HG02852 (cell line): ENCODE measurements around the gene SIPA1.

Source experiments
- ATAC-seq: cut with Tn5 transposase; IDR thresholded peaks from one replicate; pipeline ENCODE4 v1.9.1; 2021; ENCODE audit warnings: mild to moderate bottlenecking, moderate library complexity; ENCODE audit not compliant: unreplicated experiment

The SIPA1 gene

DNA sequence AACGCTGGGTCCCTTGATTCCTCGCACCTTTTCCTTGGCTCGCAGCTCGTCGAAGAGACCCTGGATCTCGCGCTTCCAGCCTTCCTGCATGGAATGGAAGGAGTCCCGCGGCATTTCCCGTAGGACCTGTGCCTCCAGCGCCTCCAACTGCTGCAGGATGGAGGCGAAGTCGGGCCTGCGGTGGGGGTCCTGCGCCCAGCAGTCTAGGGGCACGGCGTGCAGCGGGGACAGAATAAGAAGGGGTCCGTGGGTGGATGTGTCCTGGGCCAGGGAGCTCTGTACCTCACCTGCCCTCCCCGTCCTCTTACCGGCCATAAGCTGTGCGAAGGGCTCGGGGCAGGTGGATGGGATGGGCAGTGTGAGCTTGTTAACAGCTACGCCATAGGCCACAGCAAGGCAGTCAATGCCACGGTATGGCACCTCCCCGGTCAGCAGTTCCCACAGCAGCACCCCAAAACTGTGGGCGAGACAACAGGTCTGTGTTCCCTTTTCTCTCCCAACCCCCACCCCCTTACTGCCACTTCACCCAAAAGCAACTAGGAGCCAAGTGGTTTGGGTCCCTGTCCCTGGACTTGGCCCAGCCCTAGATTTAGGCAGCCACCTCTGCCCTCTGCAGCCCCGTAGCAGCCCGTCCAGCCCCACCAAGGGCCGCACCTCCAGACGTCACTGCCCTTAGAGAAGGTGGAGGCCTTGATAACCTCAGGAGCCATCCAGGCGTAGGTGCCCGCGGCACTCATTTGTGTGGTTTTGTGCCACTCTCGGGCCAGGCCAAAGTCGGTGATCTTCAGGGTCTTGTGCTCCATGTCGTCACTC, 30.1 kb upstream of the SIPA1 start:
- ATAC-seq = no peak

DNA sequence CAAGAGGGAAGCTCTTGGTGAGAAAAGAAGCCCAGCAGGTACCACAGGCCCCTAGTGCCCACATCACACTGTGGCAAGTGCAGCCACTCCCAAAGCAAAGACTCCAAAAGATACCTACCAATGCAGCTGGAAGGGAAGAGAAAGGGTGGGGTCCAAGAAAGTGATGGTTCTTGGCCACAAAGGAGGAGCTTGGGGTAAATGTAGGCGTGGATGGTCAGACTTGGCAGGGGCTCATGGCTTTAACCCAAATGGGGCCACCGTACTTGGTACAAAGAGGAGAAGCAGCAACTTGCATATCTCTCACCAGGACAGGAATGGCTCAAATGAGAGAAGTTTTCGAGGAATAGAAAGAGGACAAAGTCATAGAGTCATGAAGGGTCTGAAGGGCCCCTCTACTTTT, 28.7 kb upstream of the SIPA1 start:
- ATAC-seq = no peak

DNA sequence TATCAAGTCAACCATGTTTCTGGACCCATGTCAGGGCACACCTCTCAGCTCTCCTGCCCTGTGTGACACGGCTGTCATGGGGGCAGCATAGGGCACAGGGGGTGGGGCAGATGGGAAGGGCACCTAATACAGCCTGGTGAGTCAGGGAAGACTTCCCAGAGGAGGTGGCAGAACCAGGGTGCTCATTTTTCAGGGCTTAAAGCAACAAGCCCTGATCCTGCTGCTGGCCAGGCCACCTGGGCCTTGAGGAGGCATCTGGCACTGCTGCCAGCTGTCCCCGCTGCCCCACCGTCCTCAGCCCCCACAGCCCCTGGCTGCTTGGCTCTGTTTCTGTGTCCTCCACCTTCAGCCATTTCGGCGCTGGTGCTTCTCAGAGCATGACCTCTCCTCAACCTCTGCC, 28.2 kb upstream of the SIPA1 start:
- ATAC-seq = no peak

DNA sequence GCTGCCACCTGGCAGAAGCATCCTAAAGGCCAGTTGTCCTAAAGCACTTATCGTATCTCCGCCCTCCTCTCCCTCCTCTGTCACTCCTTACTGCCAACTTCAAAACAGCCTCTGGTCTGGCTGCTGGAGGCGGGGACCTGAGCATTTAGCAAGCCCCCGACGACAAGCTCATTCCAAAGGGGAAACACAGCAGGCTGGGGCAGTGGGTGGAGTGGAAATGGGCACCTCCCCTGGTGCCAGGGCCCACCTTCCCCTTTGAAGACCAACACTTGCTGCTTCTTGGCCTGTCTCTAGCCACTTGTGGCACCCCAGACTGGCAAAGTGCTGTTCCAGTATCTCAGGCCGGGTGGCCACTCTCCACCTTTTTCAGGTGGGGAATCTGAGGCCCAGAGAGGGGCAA, 27.5 kb upstream of the SIPA1 start:
- no peak for ATAC-seq

DNA sequence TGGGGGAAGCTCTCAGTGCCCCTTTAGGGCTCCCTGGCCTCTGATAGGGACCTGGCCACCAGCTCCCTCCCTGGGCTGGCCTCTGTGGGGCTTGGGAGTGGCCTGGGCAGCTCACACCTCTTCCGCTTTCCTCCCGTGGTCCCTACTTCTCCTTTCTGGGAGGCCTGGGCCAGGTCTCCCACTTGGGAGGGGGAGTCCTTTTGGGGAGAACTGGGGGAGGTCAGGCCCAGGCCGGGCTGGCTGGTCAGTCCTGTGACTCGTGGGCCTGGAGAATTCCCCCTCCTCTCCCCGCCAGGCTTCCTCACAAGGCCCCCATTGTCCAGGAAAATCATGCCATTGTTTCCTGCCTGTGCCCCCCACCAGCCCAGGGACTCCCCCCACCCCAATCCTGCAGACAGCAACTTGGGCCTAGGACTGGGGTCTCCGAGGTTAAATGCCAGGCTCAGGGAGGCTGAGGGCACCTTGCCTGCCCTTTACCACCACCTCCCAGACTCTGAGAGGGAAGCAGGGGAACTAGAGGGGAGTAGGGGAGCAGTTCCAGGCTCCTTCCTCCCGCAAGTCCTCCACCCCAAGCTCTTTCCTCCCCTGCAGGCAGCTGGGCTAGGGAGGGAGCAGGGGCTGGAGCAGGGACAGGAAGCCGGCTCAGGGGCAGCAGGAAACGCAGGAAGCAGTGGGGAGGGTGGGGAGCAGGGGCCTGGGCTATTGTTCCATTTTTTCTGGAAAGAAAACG, 26.7 kb upstream of the SIPA1 start:
- ATAC-seq = no peak

DNA sequence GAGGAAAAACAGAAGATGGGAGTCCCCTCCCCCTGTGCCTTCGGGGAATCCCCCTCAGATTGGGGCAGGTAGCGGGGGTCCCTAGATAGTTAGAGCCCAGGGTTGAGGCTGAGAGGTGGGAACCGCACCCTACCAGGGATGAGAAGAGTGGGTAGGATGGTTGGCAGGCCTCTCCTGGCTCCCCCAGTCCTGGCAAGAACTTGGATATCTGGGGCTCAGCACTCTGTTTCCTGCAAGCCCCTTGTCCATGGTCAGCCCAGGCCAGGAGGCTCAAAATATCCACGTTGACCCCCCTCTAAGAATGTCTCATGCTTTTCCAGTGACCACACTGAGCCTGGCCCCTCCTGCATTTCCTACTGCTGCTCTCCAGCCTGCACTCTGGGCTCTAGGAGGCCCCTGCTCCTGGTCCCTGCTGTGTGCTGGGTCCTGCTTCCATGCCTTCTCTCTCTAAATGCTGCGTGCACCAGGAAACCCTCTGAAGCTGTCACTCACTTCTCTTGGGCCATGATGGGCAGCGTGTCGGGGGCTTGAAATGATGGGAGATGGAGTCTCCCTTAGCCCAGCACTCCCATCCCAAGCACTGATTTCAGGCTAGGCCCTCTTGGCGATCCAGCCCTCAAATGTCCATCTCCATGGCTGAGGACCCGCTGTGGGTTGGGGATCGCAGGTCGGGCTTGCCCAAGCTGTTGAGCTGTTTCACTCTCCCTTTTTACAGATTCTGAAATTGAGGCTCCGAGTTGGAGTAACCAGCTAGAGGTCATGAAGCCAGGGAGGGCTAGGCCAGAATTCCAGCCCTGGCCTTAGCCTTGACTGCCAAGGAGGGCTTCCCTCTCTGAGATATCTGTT, 25.9 kb upstream of the SIPA1 start:
- ATAC-seq = no peak

DNA sequence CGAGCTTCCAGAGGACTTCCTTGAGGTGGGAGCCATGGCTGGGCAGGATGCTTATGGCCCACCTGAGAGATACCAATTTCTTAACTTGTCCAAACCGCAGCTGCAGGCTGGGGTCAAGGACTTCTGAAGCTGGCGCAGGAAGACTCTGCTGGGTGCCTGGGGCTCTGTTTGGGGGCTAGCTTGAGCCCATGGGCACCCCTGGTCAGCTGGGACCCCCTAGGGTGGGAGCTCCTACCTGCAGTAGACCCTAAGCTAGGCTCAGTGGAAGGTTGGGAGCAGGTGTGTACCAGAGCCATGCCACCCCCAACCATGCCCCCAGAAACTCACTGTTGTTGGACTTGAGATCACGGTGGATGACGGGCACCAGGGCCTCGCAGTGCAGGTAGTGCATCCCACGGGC, 25.2 kb upstream of the SIPA1 start:
- ATAC-seq = no peak

DNA sequence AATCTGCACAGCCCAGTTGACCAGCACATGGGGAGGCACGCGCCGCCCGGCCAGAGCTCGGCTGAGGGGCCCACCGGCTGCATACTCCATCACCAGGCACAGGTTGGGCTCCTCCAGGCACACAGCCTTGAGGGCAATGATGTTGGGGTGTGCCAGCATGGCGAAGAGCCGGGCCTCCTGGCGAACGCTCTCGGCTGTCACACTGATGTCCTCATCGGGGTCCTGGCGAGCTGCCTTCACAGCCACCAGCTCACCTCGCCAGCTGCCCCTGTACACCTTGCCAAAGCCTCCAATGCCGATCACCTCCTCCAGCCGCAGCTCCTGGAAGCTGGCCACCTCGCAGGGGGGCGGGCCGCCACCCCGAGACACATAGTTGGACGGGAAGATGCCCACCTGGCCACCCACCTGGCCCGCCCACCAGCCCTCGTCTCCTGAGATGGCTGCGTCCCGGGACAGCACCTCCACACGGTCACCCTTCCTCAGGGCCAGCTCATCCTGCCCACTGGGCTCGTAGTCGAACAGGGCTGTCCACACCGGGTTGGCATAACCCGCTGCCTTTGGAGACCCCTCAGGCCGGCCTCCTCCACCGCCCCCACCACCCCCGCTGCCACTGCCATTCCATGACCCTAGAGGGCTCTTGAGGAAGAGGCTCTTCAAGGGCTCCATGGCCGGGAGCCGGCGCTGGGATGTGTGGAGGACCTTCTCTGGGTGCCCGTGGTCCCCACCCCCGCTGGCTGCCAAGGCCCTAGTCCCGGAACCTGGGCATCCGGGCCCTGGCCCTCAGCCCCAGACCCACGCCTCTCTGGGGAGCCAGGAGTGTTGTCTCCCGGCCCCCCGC, 24.6 kb upstream of the SIPA1 start:
- ATAC-seq = no peak

DNA sequence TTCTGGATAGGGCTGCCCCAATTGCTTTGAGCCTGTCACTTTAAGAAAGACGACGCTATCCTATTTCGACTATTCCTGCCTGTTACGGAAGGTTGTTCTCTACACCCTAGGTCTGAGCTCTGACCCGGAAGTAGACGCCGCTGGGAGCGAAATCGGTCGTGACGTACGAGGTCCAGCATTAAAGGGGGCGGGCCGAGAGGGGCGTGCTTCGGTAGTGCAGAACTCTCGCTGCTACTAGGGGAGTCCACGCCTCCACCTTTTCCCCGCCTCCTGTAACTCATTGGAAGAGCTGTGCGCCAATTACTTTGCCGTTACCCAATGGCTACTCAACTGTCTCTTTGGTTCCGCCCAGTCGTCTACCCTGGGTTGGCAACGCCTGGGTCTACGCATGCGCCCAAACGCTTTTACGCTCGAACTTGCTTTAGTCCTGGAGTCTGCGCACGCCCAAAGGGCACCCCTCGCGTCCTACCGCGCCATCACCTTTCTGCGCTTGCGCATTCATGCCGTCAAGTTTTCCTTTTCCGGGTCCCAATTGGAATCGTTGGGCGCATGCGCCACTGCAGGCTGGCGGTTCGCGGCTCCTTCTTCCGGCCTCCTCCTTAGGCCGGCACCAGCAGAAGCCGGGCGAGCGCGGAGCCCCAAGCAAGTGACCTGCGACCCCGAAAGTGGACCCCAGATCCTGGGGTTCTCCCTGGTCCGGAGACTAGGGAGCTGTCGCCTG, 22.5 kb upstream of the SIPA1 start, which contains the start of gene PCNX3:
Gene PCNX3 (plus strand): TSS at position 548 of the 721 bp plus-strand sequence. CDS start 536 bp downstream, outside the sequence.
- peak; percentile 81 for ATAC-seq

DNA sequence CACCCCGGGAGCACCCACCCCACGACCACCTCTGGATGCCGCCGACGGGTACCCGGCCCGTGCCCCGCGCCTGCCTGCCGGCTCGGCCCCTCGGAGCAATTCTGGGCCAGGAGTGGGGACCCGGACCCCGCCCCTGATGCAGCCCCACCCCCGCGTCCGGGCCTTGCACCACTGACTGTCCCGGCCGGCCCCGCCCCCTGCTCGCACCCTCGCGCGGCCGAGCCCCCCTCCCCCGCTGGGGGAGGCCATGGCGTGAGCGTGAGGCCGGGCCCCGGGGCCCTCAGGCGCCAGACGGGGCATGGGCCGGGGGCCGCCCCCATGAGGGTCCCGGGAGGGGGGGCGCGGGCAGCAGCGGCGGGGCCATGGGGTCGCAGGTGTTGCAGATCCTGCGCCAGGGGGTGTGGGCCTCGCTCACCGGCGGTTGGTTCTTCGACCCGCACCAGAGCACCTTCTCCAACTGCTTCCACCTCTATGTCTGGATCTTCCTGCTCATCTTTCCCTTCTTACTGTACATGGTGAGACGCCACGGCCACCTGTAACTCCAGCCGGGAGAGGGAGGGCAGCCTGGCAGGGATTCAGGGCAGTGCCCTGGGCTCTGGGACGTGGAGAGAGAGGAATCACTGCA, 21.8 kb upstream of the SIPA1 start:
- peak; percentile 0 for ATAC-seq

DNA sequence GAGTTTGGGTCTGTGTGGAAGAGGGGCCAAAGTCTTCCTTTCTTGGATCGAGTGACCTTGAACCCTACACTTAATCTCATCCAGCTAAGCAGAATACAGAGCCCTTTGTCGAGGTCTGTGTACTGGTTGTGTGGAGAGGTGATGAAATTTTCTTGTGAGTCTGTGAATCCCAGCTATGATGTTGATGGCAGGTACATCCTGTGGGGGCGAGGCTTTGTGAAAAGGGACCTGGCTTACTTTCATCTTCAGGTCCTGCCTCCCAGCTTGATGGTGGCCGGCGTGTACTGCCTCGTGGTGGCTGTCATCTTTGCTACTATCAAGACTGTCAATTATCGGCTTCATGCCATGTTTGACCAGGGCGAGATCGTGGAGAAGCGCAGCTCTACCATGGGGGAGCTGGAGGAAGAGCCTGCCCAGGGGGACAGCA, 21.3 kb upstream of the SIPA1 start:
- no peak for ATAC-seq

DNA sequence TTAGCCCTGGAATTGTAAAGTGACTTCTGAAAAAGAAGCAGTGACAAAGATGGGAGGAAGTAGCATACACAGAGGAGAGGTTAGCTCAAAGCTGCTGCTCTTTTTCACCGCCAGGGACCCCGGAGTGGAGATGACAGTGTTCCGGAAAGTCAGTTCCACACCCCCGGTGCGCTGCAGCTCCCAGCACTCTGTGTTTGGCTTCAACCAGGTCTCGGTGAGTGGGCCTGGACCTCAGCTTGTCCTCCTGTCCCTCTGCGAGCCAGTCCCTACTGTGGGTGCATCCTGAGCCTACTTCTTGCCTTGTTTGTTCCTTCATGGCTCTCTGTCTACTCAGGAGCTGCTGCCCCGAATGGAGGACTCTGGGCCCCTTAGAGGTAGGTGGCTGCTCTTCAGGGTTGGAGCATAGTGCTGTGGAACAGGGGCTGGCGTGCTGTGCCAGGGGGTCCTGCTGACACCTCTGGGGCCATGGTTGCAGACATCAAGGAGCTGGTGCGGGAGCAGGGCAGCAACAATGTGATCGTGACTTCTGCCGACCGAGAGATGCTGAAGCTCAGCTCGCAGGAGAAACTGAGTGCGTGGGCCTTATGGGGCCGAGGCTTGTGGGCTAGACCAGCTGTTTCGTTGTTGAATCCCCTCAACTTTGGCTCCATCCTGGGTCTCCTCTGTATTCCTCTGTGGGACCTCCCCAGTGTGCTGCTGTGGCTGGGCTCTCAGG, 20.6 kb upstream of the SIPA1 start:
- no peak for ATAC-seq

DNA sequence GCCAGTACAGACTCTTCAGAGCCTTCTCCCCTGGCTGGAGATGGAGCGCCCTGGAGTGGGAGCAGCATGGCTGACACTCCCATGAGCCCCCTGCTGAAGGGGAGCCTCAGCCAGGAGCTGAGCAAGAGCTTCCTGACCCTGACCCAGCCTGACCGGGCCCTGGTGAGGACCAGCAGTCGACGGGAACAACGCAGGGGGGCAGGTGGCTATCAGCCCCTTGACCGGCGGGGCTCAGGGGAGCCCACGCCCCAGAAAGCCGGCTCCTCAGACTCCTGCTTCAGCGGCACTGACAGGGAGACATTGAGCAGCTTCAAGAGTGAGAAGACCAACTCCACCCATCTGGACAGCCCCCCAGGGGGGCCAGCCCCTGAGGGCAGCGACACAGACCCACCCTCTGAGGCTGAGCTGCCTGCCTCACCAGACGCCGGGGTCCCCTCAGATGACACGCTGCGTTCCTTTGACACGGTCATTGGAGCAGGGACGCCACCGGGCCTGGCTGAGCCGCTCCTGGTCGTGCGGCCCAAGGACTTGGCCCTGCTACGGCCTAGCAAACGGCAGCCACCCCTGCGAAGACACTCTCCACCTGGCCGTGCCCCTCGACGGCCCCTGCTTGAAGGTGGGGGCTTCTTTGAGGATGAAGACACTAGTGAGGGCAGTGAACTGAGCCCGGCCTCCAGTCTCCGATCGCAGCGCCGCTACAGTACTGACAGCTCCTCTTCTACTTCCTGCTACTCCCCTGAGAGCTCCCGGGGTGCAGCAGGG, 19.7 kb upstream of the SIPA1 start:
- ATAC-seq = no peak

DNA sequence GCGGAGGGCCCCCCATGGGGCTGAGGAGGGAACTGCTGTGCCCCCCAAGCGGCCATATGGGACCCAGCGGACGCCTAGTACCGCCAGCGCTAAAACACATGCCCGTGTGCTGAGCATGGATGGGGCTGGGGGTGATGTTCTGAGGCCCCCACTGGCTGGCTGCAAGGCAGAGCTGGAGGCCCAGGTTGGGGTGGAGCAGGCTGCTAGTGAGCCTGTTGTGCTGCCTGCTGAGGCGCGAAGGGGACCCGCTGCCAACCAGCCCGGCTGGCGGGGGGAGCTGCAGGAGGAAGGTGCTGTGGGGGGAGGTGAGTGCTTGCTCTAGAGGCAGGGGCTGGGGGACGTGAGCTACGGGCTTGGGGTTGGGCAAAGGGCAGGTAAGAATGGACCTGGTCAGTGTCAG, 19.1 kb upstream of the SIPA1 start:
- no peak for ATAC-seq

DNA sequence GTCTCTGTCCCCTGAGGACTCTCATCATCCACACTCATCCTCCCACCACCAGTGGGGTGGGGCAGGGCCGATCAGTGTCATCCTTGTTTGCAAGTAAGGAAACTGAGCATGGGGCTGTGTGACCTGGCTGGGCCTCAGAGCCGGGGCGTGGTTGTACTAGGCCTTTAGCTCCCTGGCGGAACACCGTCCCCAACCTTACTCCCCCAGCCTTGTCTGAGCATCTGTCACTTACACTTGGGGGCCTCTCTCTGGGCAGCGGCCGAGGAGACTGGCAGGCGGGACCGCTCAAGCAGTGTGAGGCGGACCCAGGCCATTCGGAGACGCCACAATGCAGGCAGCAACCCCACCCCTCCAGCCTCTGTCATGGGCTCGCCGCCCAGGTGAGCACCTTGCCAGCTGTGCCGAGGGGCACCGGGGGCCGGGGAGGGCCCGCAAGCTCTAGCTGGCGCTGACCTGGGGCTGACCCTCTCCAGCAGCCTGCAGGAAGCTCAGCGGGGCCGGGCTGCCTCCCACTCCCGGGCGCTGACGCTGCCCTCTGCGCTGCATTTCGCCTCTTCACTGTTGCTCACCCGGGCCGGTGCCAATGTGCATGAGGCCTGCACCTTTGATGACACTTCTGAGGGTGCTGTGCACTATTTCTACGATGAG, 18.5 kb upstream of the SIPA1 start:
- ATAC-seq = no peak

DNA sequence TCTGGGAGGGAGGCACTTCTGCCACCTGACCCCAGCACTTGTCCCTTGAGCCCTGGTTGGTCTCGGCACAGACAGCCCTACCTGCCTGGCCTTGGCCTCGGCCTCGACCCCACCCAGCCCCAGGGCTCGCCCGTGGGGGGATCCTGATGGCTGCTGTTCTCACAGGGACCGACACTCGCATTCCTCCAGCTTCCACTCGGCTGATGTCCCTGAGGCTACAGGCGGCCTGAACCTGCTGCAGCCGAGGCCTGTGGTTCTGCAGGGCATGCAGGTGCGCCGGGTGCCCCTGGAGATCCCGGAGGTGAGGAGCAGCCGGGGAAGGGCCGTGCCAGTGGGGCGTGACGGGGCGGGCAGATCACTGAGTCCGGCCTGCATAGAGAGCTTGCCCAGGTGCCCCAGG, 17.2 kb upstream of the SIPA1 start:
- no peak for ATAC-seq

DNA sequence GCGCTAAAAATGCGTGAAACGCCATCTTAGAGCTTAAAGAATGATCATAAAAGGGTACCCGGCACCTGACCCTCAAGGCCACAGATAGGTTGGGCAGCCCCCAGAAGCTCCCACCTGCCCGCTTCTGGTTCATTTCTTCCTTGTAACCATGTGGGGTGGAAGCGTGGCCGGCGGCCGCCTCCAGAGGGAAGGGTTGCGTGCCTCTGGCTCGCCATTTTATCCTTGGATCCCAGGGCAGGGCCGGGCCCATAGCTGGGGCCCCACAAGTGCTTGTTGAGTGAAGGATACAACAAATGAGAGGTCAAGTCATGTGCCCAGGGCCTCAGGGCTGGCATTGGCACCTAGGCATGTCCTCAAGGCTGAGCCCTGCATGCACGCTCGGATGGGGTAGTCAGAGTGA, 16.4 kb upstream of the SIPA1 start:
- ATAC-seq = no peak

DNA sequence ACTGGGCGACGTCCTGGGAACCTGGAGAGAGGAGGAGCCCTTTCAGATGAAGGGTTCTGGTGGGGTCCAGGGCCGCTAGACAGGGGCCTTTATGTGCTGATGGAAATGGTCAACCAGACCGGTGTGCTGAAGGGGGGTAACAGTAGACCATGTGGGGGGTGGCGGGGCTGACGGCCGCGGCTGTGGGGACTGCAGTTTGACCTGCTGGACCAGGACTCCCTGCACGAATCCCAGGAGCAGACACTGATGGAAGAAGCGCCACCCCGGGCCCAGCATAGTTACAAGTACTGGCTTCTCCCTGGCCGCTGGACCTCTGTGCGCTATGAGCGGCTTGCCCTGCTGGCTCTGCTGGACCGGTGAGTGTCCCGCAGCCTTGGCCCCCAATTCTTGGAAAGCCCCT, 15.9 kb upstream of the SIPA1 start:
- ATAC-seq = no peak
